ENCODE data around the gene ROBO1.
"Not testable (repeated sequence)": the region's sequence is repeated elsewhere in the genome, so short reads cannot be mapped to it uniquely, and the experiment has no call there.

The ROBO1 gene

GRCh38 chr3:78754066-78754743 is 1013.6 kb downstream of the ROBO1 start:
- no peaks in the 10 kb centered on the region for H3K27me3 ChIP-seq
- no peak overlapping the region for H3K4me3 ChIP-seq (ENCODE audit: low read depth in 1 of 2, low read length in 1 of 2)
- H3K4me1 ChIP-seq (ENCODE audit: control insufficient read depth in 1 of 2, insufficient read depth in 1 of 2, low read depth in 1 of 2, low read length in 1 of 2), result no peaks in the 10 kb centered on the region
- no peak for TF ChIP-seq CTCF (IDR thresholded peaks at IDR 0.05)
- no peaks in the 10 kb centered on the region for H3K9me3 ChIP-seq
- H3K36me3 ChIP-seq, result no peaks in the 10 kb centered on the region
- H3K27ac ChIP-seq, result no peak overlapping the region

GRCh38 chr3:78751266-78751665 is 1016.5 kb downstream of the ROBO1 start:
- Histone ChIP-seq H3K27me3 (no peaks in the 10 kb centered on the region), H3K4me3 (ENCODE audit: low read depth in 1 of 2, low read length in 1 of 2) (no peak overlapping the region), H3K9me3 (no peaks in the 10 kb centered on the region), H3K36me3 (no peaks in the 10 kb centered on the region), H3K27ac (no peak overlapping the region), H3K4me1 (ENCODE audit: control insufficient read depth in 1 of 2, insufficient read depth in 1 of 2, low read depth in 1 of 2, low read length in 1 of 2) (no peaks in the 10 kb centered on the region)
- TF ChIP-seq CTCF (IDR thresholded peaks at IDR 0.05), result no peak

GRCh38 chr3:78750291-78750690 is 1017.5 kb downstream of the ROBO1 start:
- not testable (repeated sequence) for H3K9me3 ChIP-seq; H3K4me1 ChIP-seq (ENCODE audit: control insufficient read depth in 1 of 2, insufficient read depth in 1 of 2, low read depth in 1 of 2, low read length in 1 of 2); H3K27me3 ChIP-seq; H3K4me3 ChIP-seq (ENCODE audit: low read depth in 1 of 2, low read length in 1 of 2); H3K27ac ChIP-seq; H3K36me3 ChIP-seq

- no peaks in the 10 kb centered on the region for H3K9me3 ChIP-seq
- no peak for TF ChIP-seq CTCF (IDR thresholded peaks at IDR 0.05)
- no peaks in the 10 kb centered on the region for H3K27me3 ChIP-seq
- H3K4me3 ChIP-seq (ENCODE audit: low read depth in 1 of 2, low read length in 1 of 2), result no peak overlapping the region
- no peaks in the 10 kb centered on the region for H3K4me1 ChIP-seq (ENCODE audit: control insufficient read depth in 1 of 2, insufficient read depth in 1 of 2, low read depth in 1 of 2, low read length in 1 of 2)
- H3K36me3 ChIP-seq, result no peaks in the 10 kb centered on the region
- H3K27ac ChIP-seq, result no peak overlapping the region
These were observed 1018.7 kb downstream of the ROBO1 start for GRCh38 chr3:78749056-78749455.

- no peak overlapping the region for H3K27ac ChIP-seq
- no peaks in the 10 kb centered on the region for H3K9me3 ChIP-seq
- no peaks in the 10 kb centered on the region for H3K4me1 ChIP-seq (ENCODE audit: control insufficient read depth in 1 of 2, insufficient read depth in 1 of 2, low read depth in 1 of 2, low read length in 1 of 2)
- no peak overlapping the region for H3K4me3 ChIP-seq (ENCODE audit: low read depth in 1 of 2, low read length in 1 of 2)
- no peaks in the 10 kb centered on the region for H3K27me3 ChIP-seq
- TF ChIP-seq CTCF (IDR thresholded peaks at IDR 0.05), result no peak
- H3K36me3 ChIP-seq, result no peaks in the 10 kb centered on the region
These were observed 1022.0 kb downstream of the ROBO1 start for GRCh38 chr3:78745847-78746246.

GRCh38 chr3:78742491-78742890 is 1025.3 kb downstream of the ROBO1 start:
- no peaks in the 10 kb centered on the region for H3K27me3 ChIP-seq
- no peak for TF ChIP-seq CTCF (IDR thresholded peaks at IDR 0.05)

More at GRCh38 chr3:78742491-78742890, 1025.3 kb downstream of the ROBO1 start:
- Histone ChIP-seq H3K4me3 (ENCODE audit: low read depth in 1 of 2, low read length in 1 of 2) (no peak overlapping the region), H3K36me3 (no peaks in the 10 kb centered on the region), H3K4me1 (ENCODE audit: control insufficient read depth in 1 of 2, insufficient read depth in 1 of 2, low read depth in 1 of 2, low read length in 1 of 2) (no peaks in the 10 kb centered on the region), H3K27ac (no peak overlapping the region), H3K9me3 (no peaks in the 10 kb centered on the region)
